Esophagus muscularis mucosa (tissue), 4 donors: ENCODE data around the gene MZB1. TPM values are rescaled to one million over a fixed set of nuclear protein-coding genes. Genes with fewer than 3 reads are reported as not detected.

ENCODE experiments used
- DNase-seq: peaks from one replicate; pipeline ENCODE4 v3.0.0-alpha.2; 2017; ENCODE audit errors: extremely low spot score
- H3K27ac ChIP-seq, 4 donors: fragments of 200-600 bp; sonication (generic); replicated peaks in 1 of 4; 1 replicate in 3 of 4; 2 replicates in 1 of 4; pipeline ENCODE4 v1.5.1; 2016 to 2019; ENCODE audit warnings: mild to moderate bottlenecking in 1 of 4
- H3K27me3 ChIP-seq, 4 donors: fragments of 200-600 bp; sonication (generic); one replicate each; pipeline versions ENCODE4 v1.5.1 to v1.6.0; 2016 to 2019
- H3K36me3 ChIP-seq, 4 donors: fragments of 200-600 bp; sonication (generic); one replicate each; pipeline ENCODE4 v1.5.1; 2016 to 2019
- H3K4me1 ChIP-seq, 4 donors: fragments of 200-600 bp; sonication (generic); one replicate each; pipeline ENCODE4 v1.5.1; 2016 to 2019
- H3K4me3 ChIP-seq, 4 donors: fragments of 200-600 bp; sonication (generic); 1 replicate in 2 of 4; 2 replicates in 2 of 4; pipeline ENCODE4 v1.5.1; 2016 to 2019; ENCODE audit warnings: mild to moderate bottlenecking in 4 of 4, moderate library complexity in 1 of 4
- H3K9me3 ChIP-seq, 4 donors: fragments of 200-600 bp; sonication (generic); 1 replicate in 3 of 4; 2 replicates in 1 of 4; pipeline ENCODE4 v1.5.1; 2016 to 2019
- EP300 ChIP-seq: sonication (generic); formaldehyde crosslinking; IDR thresholded peaks from one replicate; pipeline ENCODE4 v1.6.1; 2017; ENCODE audit warnings: antibody characterized with exemption
- POLR2A ChIP-seq: fragments of 450-650 bp; IDR thresholded peaks from one replicate; pipeline ENCODE4 v1.6.1; 2017; ENCODE audit warnings: antibody characterized with exemption, moderate library complexity, mild to moderate bottlenecking, low read depth
- POLR2AphosphoS5 ChIP-seq, 2 donors: sonication (generic); formaldehyde crosslinking; IDR thresholded peaks; one replicate each; pipeline ENCODE4 v1.6.1; 2017; ENCODE audit warnings: antibody characterized with exemption in 2 of 2
- WGBS: methylation state at CpG from one replicate; pipeline ENCODE4 v1.1.5; 2018; 5-methylcytosine and 5-hydroxymethylcytosine counted together
- intact Hi-C: fragments of 100-400 bp; cut with DNase I; formaldehyde crosslinking; loops from one replicate; pipeline ENCODE4 v1.15.1; 2023
- total RNA-seq, 4 donors: library from RNA; depleted of rRNA; stranded (reverse); fragments of >200 nt; gene quantifications; one replicate each; pipeline versions ENCODE4 v1.1.0 to v1.2.1, GENCODE V29; 2016
- TF ChIP-seq, protein P1 (sequence below), 3 experiments: fragments of 200-600 bp in 2 of 3; fragments of 450-650 bp in 1 of 3; sonication (generic) in 2 of 3; IDR thresholded peaks; one replicate each; pipeline ENCODE4 v1.5.1; 2017 to 2019; ENCODE audit warnings: antibody characterized with exemption in 3 of 3, mild to moderate bottlenecking in 2 of 3, moderate library complexity in 1 of 3

Gene MZB1
- total RNA-seq, 4 donors from 2014 or later = 0.78 to 0.99 TPM; not detected in 2

DNA sequence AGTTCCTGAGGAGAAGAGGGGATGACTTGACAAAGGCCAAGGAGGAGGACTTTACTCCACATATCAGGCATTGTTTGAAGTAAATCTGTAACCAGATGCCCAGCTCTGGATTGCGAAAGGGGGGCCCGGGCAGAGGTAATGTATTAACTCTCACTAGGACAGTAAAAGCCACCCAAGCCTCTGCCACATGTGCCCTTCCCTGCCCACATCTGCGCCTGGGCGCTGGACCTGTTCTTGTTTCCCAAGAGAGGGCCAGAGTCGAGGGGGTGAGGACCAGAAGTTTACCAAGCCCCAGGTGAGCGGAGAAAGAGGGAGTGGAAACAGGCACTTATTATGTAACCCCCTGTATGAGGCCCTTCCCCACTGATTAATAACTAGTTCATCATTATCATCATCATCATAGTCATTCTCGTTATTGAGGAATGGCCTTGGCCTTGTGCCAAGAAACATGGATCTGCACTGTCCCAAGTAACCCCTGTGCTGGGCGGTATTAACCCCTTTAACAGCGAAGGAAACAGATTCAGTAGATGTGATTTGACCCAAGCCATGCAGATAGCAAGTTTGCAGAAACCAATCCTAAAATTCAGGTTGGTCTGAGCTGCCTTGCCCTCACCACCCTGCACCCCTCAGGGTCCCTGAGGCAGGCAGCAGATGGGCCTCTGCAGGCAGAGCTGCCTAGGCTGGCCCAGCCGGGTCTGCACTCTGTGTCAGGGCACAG, 6.3 kb downstream of the MZB1 start, which contains the start of gene SLC23A1:
Gene SLC23A1 (minus strand): TSS at position 23 of the 718 bp plus-strand sequence. CDS start 44 bp downstream, outside the sequence.
- H3K36me3 ChIP-seq = no peaks in the 10 kb centered on the region
- peak within 1 kb of the TSS in 1 of 4 donors; percentile 16 for H3K27ac ChIP-seq
- H3K4me3 ChIP-seq = no peak within 1 kb of the TSS
- H3K9me3 ChIP-seq = no peaks in the 10 kb centered on the region
- intact Hi-C loops = no loop called here
- TF ChIP-seq, protein P1, sequence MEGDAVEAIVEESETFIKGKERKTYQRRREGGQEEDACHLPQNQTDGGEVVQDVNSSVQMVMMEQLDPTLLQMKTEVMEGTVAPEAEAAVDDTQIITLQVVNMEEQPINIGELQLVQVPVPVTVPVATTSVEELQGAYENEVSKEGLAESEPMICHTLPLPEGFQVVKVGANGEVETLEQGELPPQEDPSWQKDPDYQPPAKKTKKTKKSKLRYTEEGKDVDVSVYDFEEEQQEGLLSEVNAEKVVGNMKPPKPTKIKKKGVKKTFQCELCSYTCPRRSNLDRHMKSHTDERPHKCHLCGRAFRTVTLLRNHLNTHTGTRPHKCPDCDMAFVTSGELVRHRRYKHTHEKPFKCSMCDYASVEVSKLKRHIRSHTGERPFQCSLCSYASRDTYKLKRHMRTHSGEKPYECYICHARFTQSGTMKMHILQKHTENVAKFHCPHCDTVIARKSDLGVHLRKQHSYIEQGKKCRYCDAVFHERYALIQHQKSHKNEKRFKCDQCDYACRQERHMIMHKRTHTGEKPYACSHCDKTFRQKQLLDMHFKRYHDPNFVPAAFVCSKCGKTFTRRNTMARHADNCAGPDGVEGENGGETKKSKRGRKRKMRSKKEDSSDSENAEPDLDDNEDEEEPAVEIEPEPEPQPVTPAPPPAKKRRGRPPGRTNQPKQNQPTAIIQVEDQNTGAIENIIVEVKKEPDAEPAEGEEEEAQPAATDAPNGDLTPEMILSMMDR (IDR thresholded peaks at IDR 0.05) = no peak
- DNase-seq = no peak
- 73% methylated on average over 10 of the region's 10 CpGs for WGBS
- no peaks in the 10 kb centered on the region for H3K27me3 ChIP-seq
- peaks cover 7 to 21% (median 14%) of the 10 kb centered on the region in 4 donors for H3K4me1 ChIP-seq

DNA sequence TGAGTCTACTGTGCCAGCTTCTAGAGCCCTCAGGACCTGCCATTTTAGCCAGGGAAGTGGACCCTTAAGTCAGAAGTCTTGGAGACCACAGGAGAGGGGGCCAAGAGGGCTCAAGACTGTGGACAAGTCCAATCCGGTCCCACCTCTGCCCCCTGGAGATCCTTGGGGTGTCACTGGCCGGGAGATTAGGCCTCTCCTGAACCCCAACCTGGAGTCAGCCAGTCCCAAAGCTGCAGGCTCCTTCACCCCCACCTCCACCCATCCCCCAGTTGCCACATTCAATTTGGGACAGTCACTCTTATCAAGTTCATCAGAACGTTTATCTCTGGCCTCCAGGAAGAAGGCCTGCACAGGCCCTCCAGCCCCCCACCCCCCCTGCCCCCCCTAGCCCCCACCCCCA, 6.9 kb downstream of the MZB1 start:
- 48% methylated on average over 2 of the region's 3 CpGs for WGBS
- Histone ChIP-seq H3K27me3 (no peaks in the 10 kb centered on the region), H3K4me1 (peaks cover 1 to 19% (median 8%) of the 10 kb centered on the region in 4 donors), H3K4me3 (no peak overlapping the region), H3K36me3 (peaks cover 0 to 3% (median 0%) of the 10 kb centered on the region in 4 donors), H3K27ac (no peak overlapping the region), H3K9me3 (no peaks in the 10 kb centered on the region)
- intact Hi-C loops = no loop called here
- TF ChIP-seq POLR2AphosphoS5 (IDR thresholded peaks at IDR 0.05) (no peak), POLR2A (no peak), EP300 (no peak)
- TF ChIP-seq, protein P1 (IDR thresholded peaks at IDR 0.05) = no peak
- no peak for DNase-seq

DNA sequence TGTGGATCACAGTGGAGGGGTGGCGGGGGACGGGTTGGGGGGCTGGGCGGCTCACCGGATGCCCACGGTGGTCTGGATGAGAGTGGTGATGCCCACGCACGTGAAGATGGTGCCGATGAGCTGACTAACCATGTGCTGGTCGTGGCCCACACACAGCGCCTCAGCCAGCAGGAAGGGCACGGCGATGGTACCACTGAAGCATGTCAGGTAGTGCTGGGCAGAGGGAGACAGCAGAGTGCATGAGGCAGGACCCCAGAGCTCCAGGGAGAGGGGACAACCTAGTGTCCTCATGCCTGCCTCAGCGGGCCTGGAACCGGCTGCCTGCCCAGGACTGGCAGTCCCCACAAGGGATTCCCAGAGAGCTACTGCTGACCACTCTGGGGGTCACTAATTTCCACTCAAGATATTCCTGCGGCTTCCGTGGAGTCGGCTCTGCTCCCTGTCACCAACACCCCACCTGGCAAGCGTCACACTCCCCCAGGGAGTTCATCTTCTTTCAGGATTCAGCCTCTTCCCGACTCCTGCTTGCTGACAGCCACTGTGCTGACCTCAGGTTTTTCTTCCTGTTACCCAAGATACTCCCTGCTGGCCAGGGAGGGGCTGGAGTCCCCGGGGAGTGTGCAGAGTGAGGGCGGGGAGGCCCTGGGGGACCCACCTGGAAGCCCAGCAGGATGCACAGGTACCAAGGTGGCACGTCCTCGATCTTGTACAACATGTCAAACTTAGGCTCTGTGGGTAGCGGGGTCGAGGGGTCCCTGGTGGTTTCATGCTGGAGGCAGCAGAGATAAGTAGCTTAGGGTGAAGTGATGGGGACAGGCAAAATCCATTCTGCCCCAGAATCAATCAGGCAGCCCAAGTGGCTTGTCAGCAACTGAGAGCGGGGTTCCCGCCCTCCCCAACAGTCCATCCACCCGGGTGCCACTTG, 7.6 kb downstream of the MZB1 start:
- Histone ChIP-seq H3K27me3 (no peaks in the 10 kb centered on the region), H3K9me3 (no peaks in the 10 kb centered on the region), H3K4me1 (peaks cover 0 to 15% (median 7%) of the 10 kb centered on the region in 4 donors), H3K36me3 (peaks cover 0 to 4% (median 0%) of the 10 kb centered on the region in 4 donors), H3K27ac (no peak overlapping the region), H3K4me3 (no peak overlapping the region)
- TF ChIP-seq POLR2A (no peak), POLR2AphosphoS5 (IDR thresholded peaks at IDR 0.05) (no peak)
- TF ChIP-seq, protein P1 (IDR thresholded peaks at IDR 0.05) = no peak
- WGBS = 87% methylated on average over 24 of the region's 28 CpGs
- no peak for DNase-seq
- intact Hi-C loops = no loop called here

DNA sequence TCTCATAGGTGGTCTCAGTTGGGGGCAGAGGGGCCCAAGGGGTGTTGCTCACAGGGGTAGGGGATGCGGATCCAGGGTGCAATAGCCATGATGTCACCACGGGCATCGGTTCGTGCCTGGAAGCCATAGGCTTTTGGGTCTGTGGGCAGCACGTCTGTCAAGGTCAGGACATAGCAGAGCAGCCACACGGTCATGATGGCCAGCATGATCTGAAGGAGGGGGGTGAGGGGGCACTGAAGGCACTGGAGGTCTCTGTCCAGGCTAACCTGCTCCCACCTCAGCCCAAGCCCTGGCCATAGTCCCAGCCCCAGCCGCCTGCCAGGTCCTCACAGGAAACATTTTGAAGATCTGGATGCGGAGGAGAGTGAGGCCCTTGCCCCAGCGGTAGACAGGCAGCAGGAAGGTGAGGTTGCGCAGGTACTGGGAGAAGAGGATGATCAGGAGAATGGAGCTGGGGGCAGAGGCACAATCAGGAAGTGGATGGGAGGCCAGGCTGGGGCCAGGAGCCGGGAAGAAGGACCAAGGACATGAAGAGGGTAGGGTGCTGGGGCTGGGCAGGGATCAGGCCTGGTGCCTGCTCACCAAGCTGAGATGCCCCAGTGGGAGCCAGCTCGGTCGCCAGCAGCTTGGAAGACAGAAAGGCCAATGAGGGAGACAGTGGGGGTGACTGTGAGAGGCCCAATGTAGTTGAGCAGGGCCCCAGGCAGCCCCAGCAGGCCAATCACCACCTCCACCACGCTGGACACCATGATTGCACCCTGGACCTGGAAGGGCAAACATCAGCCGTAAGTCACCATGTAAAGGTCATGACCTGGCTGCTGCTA, 9.9 kb downstream of the MZB1 start:
- no peak for DNase-seq
- Histone ChIP-seq H3K27me3 (no peaks in the 10 kb centered on the region), H3K27ac (no peak overlapping the region), H3K36me3 (peaks cover 0 to 9% (median 0%) of the 10 kb centered on the region in 4 donors), H3K4me3 (no peak overlapping the region), H3K9me3 (no peaks in the 10 kb centered on the region), H3K4me1 (peaks cover 0 to 17% (median 5%) of the 10 kb centered on the region in 4 donors)
- WGBS = 95% methylated on average over 13 of the region's 15 CpGs
- intact Hi-C loops = no loop called here
- TF ChIP-seq POLR2A = no peak
- no peak for TF ChIP-seq EP300
- TF ChIP-seq, protein P1 (IDR thresholded peaks at IDR 0.05) = no peak
- no peak for TF ChIP-seq POLR2AphosphoS5 (IDR thresholded peaks at IDR 0.05)
